ENCODE results near the gene ETV3.

- TF ChIP-seq CTCF (conservative IDR thresholded peaks at IDR 0.05; ENCODE audit: low read length): no peak
- TF ChIP-seq EZH2phosphoT487 (IDR thresholded peaks at IDR 0.05; ENCODE audit: borderline replicate concordance, low read depth, low read length): no peak
These were observed 26.6 kb downstream of the ETV3 start for GRCh38 chr1:157111396-157112165.
